Activated CD8-positive, alpha-beta T cell treated with anti-CD3 and anti-CD28 coated beads for 36 hours (primary cell): ENCODE measurements around the gene NAA20. TPM values are rescaled to one million over a fixed set of nuclear protein-coding genes. Genes with fewer than 3 reads are reported as not detected.

Experiments
- ATAC-seq: fragments of 200-7000 bp; cut with Tn5 transposase; one replicate; pipeline ENCODE4 v1.10.0; 2021; ENCODE audit warnings: mild to moderate bottlenecking, moderate library complexity
- CTCF ChIA-PET: fragments of 350-600 bp; sonication (Branson Sonifier 250); formaldehyde crosslinking; loops from one replicate; lab custom pipeline; 2021; ENCODE audit warnings: antibody characterized with exemption; lab: Charles Lee
- POLR2A ChIA-PET: fragments of 350-600 bp; sonication (Branson Sonifier 250); formaldehyde crosslinking; loops from one replicate; lab custom pipeline; 2021; ENCODE audit warnings: antibody characterized with exemption; lab: Charles Lee
- DNase-seq: peaks from one replicate; pipeline ENCODE4 v3.0.0-alpha.2; 2020
- H3K27ac Mint-ChIP-seq: one replicate; pipeline ENCODE4 v1.8.0; 2021; ENCODE audit warnings: mild to moderate bottlenecking, mixed read lengths
- H3K27me3 Mint-ChIP-seq: one replicate; pipeline ENCODE4 v1.8.0; 2021; ENCODE audit warnings: mixed read lengths
- H3K36me3 Mint-ChIP-seq: one replicate; pipeline ENCODE4 v1.8.0; 2021; ENCODE audit warnings: low read depth, mixed read lengths
- H3K4me1 Mint-ChIP-seq: one replicate; pipeline ENCODE4 v1.8.0; 2021; ENCODE audit warnings: low read depth, mixed read lengths
- H3K4me3 Mint-ChIP-seq: one replicate; pipeline ENCODE4 v1.8.0; 2021; ENCODE audit warnings: mild to moderate bottlenecking, moderate library complexity, mixed read lengths
- H3K9me3 Mint-ChIP-seq: one replicate; pipeline ENCODE4 v1.8.0; 2021; ENCODE audit warnings: mixed read lengths
- intact Hi-C: fragments of 100-400 bp; cut with micrococcal nuclease; formaldehyde crosslinking; loops from one replicate; pipeline ENCODE4 v1.10.0; 2022
- total RNA-seq, 2 experiments: library from RNA; stranded (reverse); gene quantifications; one replicate each; pipeline ENCODE4 v1.2.3, GENCODE V29; 2021
- TF ChIP-seq, protein P1 (sequence below): fragments of 200-600 bp; IDR thresholded peaks from one replicate; pipeline ENCODE4 v1.8.0; 2022; ENCODE audit warnings: antibody characterized with exemption, mild to moderate bottlenecking

Gene NAA20
- total RNA-seq, 2 experiments from 2014 or later: 99.8 to 100 TPM

DNA sequence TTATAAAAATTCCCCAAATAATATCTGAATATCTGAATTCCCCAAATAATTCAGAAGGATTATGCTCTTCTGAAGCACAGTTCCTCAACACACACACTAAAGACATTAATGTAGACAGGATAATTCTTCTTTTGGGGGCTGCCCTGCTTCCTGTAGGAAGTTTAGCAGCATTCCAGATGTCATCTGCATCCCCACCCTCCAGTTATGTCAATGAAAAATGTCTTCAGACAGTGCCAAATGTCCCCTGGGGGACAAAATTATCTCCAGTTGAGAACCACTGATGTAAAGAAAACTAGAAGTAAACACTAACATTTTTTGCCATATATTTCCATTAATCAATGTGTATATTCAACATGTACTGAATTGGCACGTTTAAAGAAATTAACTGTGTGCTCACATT is 25.9 kb upstream of the NAA20 start:
- ChIA-PET POLR2A (no interaction called here), CTCF (interaction anchor here (1.5 kb wide), 1 partner anchor 56 kb away, joined by 3 read pairs; no protein-coding TSS in a partner anchor)
- peaks cover 11% of the 10 kb centered on the region for H3K27me3 Mint-ChIP-seq
- TF ChIP-seq, protein P1, sequence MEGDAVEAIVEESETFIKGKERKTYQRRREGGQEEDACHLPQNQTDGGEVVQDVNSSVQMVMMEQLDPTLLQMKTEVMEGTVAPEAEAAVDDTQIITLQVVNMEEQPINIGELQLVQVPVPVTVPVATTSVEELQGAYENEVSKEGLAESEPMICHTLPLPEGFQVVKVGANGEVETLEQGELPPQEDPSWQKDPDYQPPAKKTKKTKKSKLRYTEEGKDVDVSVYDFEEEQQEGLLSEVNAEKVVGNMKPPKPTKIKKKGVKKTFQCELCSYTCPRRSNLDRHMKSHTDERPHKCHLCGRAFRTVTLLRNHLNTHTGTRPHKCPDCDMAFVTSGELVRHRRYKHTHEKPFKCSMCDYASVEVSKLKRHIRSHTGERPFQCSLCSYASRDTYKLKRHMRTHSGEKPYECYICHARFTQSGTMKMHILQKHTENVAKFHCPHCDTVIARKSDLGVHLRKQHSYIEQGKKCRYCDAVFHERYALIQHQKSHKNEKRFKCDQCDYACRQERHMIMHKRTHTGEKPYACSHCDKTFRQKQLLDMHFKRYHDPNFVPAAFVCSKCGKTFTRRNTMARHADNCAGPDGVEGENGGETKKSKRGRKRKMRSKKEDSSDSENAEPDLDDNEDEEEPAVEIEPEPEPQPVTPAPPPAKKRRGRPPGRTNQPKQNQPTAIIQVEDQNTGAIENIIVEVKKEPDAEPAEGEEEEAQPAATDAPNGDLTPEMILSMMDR: no peak
- no peak overlapping the region for H3K27ac Mint-ChIP-seq
- intact Hi-C loops: loop anchor here (10.0 kb wide), 1 partner anchor 297 kb away; no protein-coding TSS in a partner anchor
- ATAC-seq: no peak
- H3K9me3 Mint-ChIP-seq: no peaks in the 10 kb centered on the region
- H3K4me1 Mint-ChIP-seq: no peaks in the 10 kb centered on the region
- no peak overlapping the region for H3K4me3 Mint-ChIP-seq
- no peak for DNase-seq
- H3K36me3 Mint-ChIP-seq: no peaks in the 10 kb centered on the region

DNA sequence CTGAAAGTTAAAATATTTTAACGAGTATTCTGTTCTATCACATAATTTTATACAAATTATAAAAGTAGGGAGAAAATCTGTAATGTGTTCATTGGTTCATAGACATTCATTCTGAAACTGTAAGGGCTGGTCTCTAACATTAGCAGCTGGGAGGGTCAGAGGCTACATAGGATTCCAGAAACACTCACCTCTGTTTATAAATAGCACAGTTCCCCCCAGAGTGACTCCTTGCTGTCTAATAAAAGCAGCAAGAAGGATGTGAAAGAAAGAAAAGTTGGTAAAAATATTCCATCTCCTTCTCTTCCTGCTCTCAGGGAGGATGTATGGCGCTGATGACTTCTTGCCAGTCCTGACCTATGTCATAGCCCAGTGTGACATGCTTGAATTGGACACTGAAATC is 25.3 kb upstream of the NAA20 start:
- ATAC-seq: no peak
- no peaks in the 10 kb centered on the region for H3K9me3 Mint-ChIP-seq
- no peak overlapping the region for H3K4me3 Mint-ChIP-seq
- no peak for DNase-seq
- H3K27me3 Mint-ChIP-seq: peaks cover 11% of the 10 kb centered on the region
- no peaks in the 10 kb centered on the region for H3K36me3 Mint-ChIP-seq
- intact Hi-C loops: loop anchor here (10.0 kb wide), 1 partner anchor 297 kb away; no protein-coding TSS in a partner anchor
- CTCF ChIA-PET: interaction anchor here (1.5 kb wide), 1 partner anchor 57 kb away, joined by 3 read pairs; no protein-coding TSS in a partner anchor
- H3K4me1 Mint-ChIP-seq: no peaks in the 10 kb centered on the region
- H3K27ac Mint-ChIP-seq: no peak overlapping the region
- POLR2A ChIA-PET: no interaction called here
- TF ChIP-seq, protein P1: no peak

DNA sequence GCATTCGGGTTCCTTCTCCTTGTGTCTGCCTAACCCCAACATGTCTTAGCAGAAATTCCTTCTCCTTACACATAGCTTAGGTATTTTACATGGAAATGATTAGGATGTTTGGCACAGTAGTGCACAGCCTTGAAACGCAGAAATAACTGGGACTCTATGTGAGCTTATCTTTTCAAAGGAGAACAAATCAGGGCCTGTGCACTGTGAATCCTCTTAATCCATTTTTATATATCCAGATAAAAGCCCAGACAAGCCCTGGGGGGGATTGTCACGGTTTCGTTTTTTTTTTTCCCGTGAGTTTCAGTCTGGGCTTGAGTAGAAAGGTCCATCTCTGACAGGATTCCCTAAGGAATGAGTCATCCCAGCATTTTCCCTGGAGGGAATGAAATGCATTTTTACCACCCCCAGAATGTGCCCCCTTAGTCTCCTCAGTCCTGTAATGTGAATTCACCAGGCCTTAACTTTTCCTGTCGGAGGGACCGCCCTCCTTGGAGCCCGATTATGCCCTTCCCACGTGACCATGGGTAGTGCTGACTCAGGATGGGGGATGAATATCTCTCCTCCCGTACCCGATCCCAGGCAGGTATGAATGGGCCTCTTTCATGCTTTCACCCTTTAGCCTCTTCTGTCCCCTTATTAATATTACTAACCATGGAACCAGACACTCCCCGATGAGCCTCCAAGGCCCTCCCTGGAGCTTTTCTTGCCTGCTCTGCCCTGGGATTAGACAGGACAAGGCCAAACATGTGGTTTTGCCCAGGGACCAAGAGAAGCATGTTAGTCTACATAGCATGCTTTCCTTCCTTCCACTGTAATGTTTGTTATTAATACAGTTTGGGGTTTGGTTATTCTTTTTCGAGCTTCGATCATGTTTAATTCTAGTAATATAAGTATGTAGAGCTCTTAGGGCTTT is 23.9 kb upstream of the NAA20 start:
- H3K27me3 Mint-ChIP-seq: peaks cover 6% of the 10 kb centered on the region
- H3K36me3 Mint-ChIP-seq: no peaks in the 10 kb centered on the region
- H3K27ac Mint-ChIP-seq: no peak overlapping the region
- H3K4me1 Mint-ChIP-seq: no peaks in the 10 kb centered on the region
- H3K4me3 Mint-ChIP-seq: no peak overlapping the region
- ATAC-seq (no peak), DNase-seq (no peak)
- ChIA-PET POLR2A (interaction anchor here (0.5 kb wide), 1 partner anchor 16 kb away, joined by 3 read pairs; no protein-coding TSS in a partner anchor), CTCF (interaction anchor here (0.9 to 2.8 kb wide), 6 partner anchors 11 to 220 kb away, joined by 3 to 9 read pairs (median 4); no protein-coding TSS in a partner anchor)
- no peaks in the 10 kb centered on the region for H3K9me3 Mint-ChIP-seq
- TF ChIP-seq, protein P1: no peak
- intact Hi-C loops: loop anchor here (10.0 kb wide), 1 partner anchor 298 kb away; no protein-coding TSS in a partner anchor

DNA sequence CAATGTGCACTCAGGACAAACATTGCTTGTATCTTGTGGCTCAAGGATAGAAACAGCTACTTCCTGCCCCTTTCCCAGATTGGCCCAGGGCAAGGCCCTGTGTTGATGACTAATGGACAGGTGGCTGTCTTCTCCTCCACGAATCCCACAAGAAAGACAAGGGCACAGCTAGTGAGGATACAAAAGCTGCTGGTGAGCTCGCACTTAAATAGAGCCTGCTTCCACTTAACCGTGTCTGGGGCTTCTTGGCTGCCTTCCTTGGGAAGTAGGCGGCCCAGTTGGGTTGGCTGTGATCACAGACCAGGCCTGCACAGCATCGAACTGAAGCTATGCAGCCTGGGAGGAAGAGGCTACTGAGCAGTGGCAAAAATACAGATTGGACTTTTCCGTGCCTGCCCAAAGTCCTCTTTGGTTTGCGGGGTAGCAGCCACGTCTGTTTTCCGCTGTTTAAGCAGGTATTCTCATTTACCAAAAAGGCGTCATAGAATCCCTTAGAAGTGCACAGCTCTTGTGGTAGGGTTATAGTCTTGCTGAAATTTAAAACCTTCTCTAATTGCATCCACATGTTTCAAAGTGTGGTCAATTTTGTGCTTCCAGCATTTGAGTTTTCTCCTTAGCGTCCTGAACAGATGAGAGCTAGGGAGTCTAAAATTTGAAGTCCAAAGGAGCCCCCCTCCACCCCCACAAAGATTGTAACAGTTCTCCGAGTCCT is 23.0 kb upstream of the NAA20 start:
- H3K27me3 Mint-ChIP-seq: peaks cover 3% of the 10 kb centered on the region
- H3K9me3 Mint-ChIP-seq: no peaks in the 10 kb centered on the region
- TF ChIP-seq, protein P1: no peak
- POLR2A ChIA-PET: no interaction called here
- ATAC-seq (no peak), DNase-seq (no peak)
- CTCF ChIA-PET: interaction anchor here (0.9 to 2.8 kb wide), 5 partner anchors 11 to 221 kb away, joined by 3 to 9 read pairs (median 4); no protein-coding TSS in a partner anchor
- H3K27ac Mint-ChIP-seq: no peak overlapping the region
- intact Hi-C loops: loop anchor here (2.0 to 10.0 kb wide), 2 partner anchors 209 to 299 kb away; no protein-coding TSS in a partner anchor
- H3K36me3 Mint-ChIP-seq: no peaks in the 10 kb centered on the region
- no peaks in the 10 kb centered on the region for H3K4me1 Mint-ChIP-seq
- H3K4me3 Mint-ChIP-seq: no peak overlapping the region
